ENCODE results near the gene MYH13. TPM values are rescaled to one million over a fixed set of nuclear protein-coding genes. Genes with fewer than 3 reads are reported as not detected.

MYH13 gene
- polyA plus RNA-seq, 1 donor, result 0.91 TPM

GRCh38 chr17:10251212-10251948 is 121.4 kb downstream of the MYH13 start:
- DNase-seq (ENCODE audit: low read depth), result no peak

Other genes with a start within 250 kb of the MYH13 start
- gene GAS7, start 174.4 kb downstream of the MYH13 start, polyA plus RNA-seq (ENCODE audit: insufficient read length), result 57.9 TPM
- gene MYH8, start 48.9 kb upstream of the MYH13 start, polyA plus RNA-seq (ENCODE audit: insufficient read length), result 2,354 TPM
- gene MYH4, start 96.6 kb upstream of the MYH13 start, polyA plus RNA-seq (ENCODE audit: insufficient read length), result 0.27 TPM
- 12.1 TPM for gene MYH1, start 145.5 kb upstream of the MYH13 start, polyA plus RNA-seq (ENCODE audit: insufficient read length)
- 74.3 TPM for gene MYH2, start 176.7 kb upstream of the MYH13 start, polyA plus RNA-seq (ENCODE audit: insufficient read length)